K562 (cell line): ENCODE results near the gene PLEKHA1. TPM values are rescaled to one million over a fixed set of nuclear protein-coding genes. Genes with fewer than 3 reads are reported as not detected.

Experiments
- ATAC-seq: fragments of 200-7000 bp; cut with Tn5 transposase; 3 replicates; pipeline ENCODE4 v1.9.1; 2020; ENCODE audit warnings: moderate library complexity
- BruUV-seq: library from RNA; stranded (reverse); fragments of 400-500 nt; replicated peaks from 2 replicates; lab custom pipeline; 2021; lab: Mats Ljungman, UMichigan
- CTCF ChIA-PET: fragments of 300-600 bp; formaldehyde crosslinking; extraction: SDS; loops from one replicate; lab custom pipeline; 2021; ENCODE audit warnings: low intra/inter-chr PET ratio; lab: Yijun Ruan, JAX
- POLR2A ChIA-PET: fragments of 300-600, 350-650 bp; sonication (Branson Sonifier 250); formaldehyde crosslinking; extraction: SDS; loops from one replicate; lab custom pipeline; 2021; ENCODE audit warnings: antibody characterized with exemption, inconsistent platforms; lab: Yijun Ruan, JAX
- DNase-seq, 4 experiments: peaks; one replicate each; pipeline versions ENCODE4 v3.0.0 to v3.0.0-alpha.2; 2011 to 2018; ENCODE audit warnings: low spot score in 3 of 4, mixed read lengths in 3 of 4; ENCODE audit errors: extremely low read depth in 1 of 4
- FAIRE-seq: peaks from 2 replicates; lab custom pipeline; 2011; peaks lifted over from hg19 to GRCh38; lab: Jason Lieb, UNC
- H2AFZ ChIP-seq: 2 replicates; pipeline ENCODE4 v1.6.0; 2011; ENCODE audit warnings: low read depth, low read length, control low read depth, inconsistent platforms
- H3K27ac ChIP-seq: fragments of 200-600 bp; 3 replicates; pipeline ENCODE4 v1.8.0; 2011; ENCODE audit warnings: low read depth, mild to moderate bottlenecking, control low read depth, inconsistent platforms, low read length, moderate library complexity, mixed read lengths; ENCODE audit errors: extremely low read depth
- H3K27me3 ChIP-seq, 2 experiments: fragments of 300-600 bp in 1 of 2; 2 replicates in 1 of 2; 3 replicates in 1 of 2; pipeline versions ENCODE4 v1.6.0 to v1.8.0; 2011; ENCODE audit warnings: inconsistent platforms in 2 of 2, low read length in 2 of 2, mild to moderate bottlenecking in 1 of 2, mixed read lengths in 1 of 2, moderate library complexity in 1 of 2; ENCODE audit not compliant: control insufficient read depth in 2 of 2, insufficient read depth in 2 of 2
- H3K36me3 ChIP-seq: fragments of 300-600 bp; 3 replicates; pipeline ENCODE4 v1.8.0; 2011; ENCODE audit warnings: mild to moderate bottlenecking, low read length, inconsistent platforms; ENCODE audit not compliant: control insufficient read depth, insufficient read depth
- H3K4me1 ChIP-seq, 2 experiments: fragments of 200-600 bp in 1 of 2; replicated peaks in 1 of 2; 2 replicates in 1 of 2; 3 replicates in 1 of 2; pipeline versions ENCODE4 v1.5.1 to v1.8.0; 2011; ENCODE audit warnings: inconsistent platforms in 2 of 2, low read length in 2 of 2, mild to moderate bottlenecking in 1 of 2, mixed read lengths in 1 of 2, moderate library complexity in 1 of 2; ENCODE audit not compliant: control insufficient read depth in 2 of 2, insufficient read depth in 2 of 2
- H3K4me2 ChIP-seq: 2 replicates; pipeline ENCODE4 v1.6.1; 2011; ENCODE audit warnings: low read length, control low read depth, inconsistent platforms, mixed read lengths; ENCODE audit not compliant: insufficient read depth
- H3K4me3 ChIP-seq: fragments of 200-600 bp; sonication (generic), shearing (Covaris generic); 2 replicates; pipeline ENCODE4 v1.5.1; 2016; ENCODE audit warnings: control low read depth, inconsistent platforms
- H3K79me2 ChIP-seq: fragments of 200-600 bp; 3 replicates; pipeline ENCODE4 v1.8.0; 2011; ENCODE audit warnings: low read length, inconsistent platforms; ENCODE audit not compliant: control insufficient read depth, insufficient read depth
- H3K9ac ChIP-seq, 2 experiments: 2 replicates each; pipeline versions ENCODE4 v1.6.0 to v1.6.1; 2011; ENCODE audit warnings: low read depth in 2 of 2, low read length in 2 of 2, control low read depth in 1 of 2, inconsistent platforms in 1 of 2, mild to moderate bottlenecking in 1 of 2, mixed read lengths in 1 of 2; ENCODE audit not compliant: insufficient read depth in 1 of 2
- H3K9me1 ChIP-seq: one replicate; pipeline ENCODE4 v1.6.0; 2011; ENCODE audit warnings: inconsistent platforms, mild to moderate bottlenecking, low read length, moderate library complexity; ENCODE audit not compliant: control insufficient read depth, insufficient read depth
- H3K9me3 ChIP-seq: replicated peaks from 2 replicates; pipeline ENCODE4 v1.5.1; 2011; ENCODE audit warnings: low read depth, low read length, inconsistent platforms; ENCODE audit not compliant: control insufficient read depth, insufficient read depth
- H4K20me1 ChIP-seq: replicated peaks from 2 replicates; pipeline ENCODE4 v1.6.1; 2011; ENCODE audit warnings: low read length, inconsistent platforms, mixed read lengths; ENCODE audit not compliant: control insufficient read depth, insufficient read depth
- CREM ChIP-seq: IDR thresholded peaks from 2 replicates; pipeline ENCODE4 v1.6.1; 2014; ENCODE audit warnings: antibody characterized with exemption, low read depth
- ELF1 ChIP-seq: fragments of 200-800 bp; sonication (Bioruptor generic); IDR thresholded peaks from 2 replicates; pipeline ENCODE4 v1.6.1; 2016; ENCODE audit warnings: missing genetic modification characterization, missing compliant biosample characterization
- ETV5 ChIP-seq: sonication (generic); formaldehyde crosslinking; IDR thresholded peaks from 2 replicates; pipeline ENCODE4 v1.4.0; 2020; ENCODE audit warnings: low read depth, mild to moderate bottlenecking, missing genetic modification reagents
- GTF2B ChIP-seq: IDR thresholded peaks from 2 replicates; pipeline ENCODE4 v1.6.1; 2011; ENCODE audit not compliant: insufficient read length; ENCODE audit errors: extremely low read depth
- HOMEZ ChIP-seq: fragments of 250-450 bp; sonication (Bioruptor Pico); IDR thresholded peaks from 2 replicates; pipeline ENCODE4 v1.4.0; 2020; ENCODE audit warnings: mild to moderate bottlenecking, moderate library complexity
- NR4A1 ChIP-seq, 2 experiments: fragments of 250-450 bp in 1 of 2; fragments of 450-650 bp in 1 of 2; sonication (Bioruptor Pico) in 1 of 2; IDR thresholded peaks; 2 replicates each; pipeline versions ENCODE4 v1.4.0 to v1.6.1; 2016 to 2020; ENCODE audit warnings: mild to moderate bottlenecking in 2 of 2, missing compliant biosample characterization in 1 of 2, missing genetic modification characterization in 1 of 2, moderate library complexity in 1 of 2
- ZNF263 ChIP-seq: sonication (generic); formaldehyde crosslinking; IDR thresholded peaks from 2 replicates; pipeline ENCODE4 v1.8.0; 2022; ENCODE audit warnings: mild to moderate bottlenecking, missing genetic modification reagents, borderline replicate concordance
- WGBS: fragments of 100-300 bp; shearing (Covaris generic); methylation state at CpG from one replicate; pipeline ENCODE4 v1.1.6; 2016; ENCODE audit warnings: low coverage, mixed read lengths; ENCODE audit not compliant: insufficient coverage; ENCODE audit errors: missing lambda C conversion rate; 5-methylcytosine and 5-hydroxymethylcytosine counted together
- in situ Hi-C: fragments of 300-500 bp; cut with MboI; formaldehyde crosslinking; loops from 4 replicates; pipeline ENCODE4 v1.15.0; 2018; ENCODE audit warnings: inconsistent platforms, mixed read lengths
- intact Hi-C: fragments of 100-400 bp; cut with micrococcal nuclease; formaldehyde crosslinking; loops from 2 replicates; pipeline ENCODE4 v1.14.2; 2022
- polyA plus RNA-seq, 8 experiments: library from polyadenylated mRNA; depleted of rRNA in 4 of 8; stranded (reverse) in 5 of 8; unstranded in 3 of 8; fragments of >200 nt; fragmentation: Nextera tagmentation in 2 of 8; fragmentation: Illumina TruSeq in 1 of 8; extraction: Ambion mirVana in 2 of 8; extraction: Trizol in 1 of 8; gene quantifications; 2 replicates each; pipeline versions ENCODE4 v1.2.1 to v1.2.3, GENCODE V29; 2011 to 2014; ENCODE audit warnings: inconsistent platforms in 1 of 8, missing spikeins in 1 of 8
- total RNA-seq, 7 experiments: library from RNA; depleted of rRNA in 6 of 7; stranded (reverse); fragments of >200 nt in 6 of 7; fragmentation: Illumina TruSeq in 2 of 7; extraction: Trizol in 2 of 7; gene quantifications; 2 replicates each; pipeline versions ENCODE4 v1.2.1 to v1.2.3, GENCODE V29; 2011 to 2021; ENCODE audit warnings: low replicate concordance in 1 of 7

Gene PLEKHA1
- total and polyA plus RNA-seq, 9 of the 15 experiments (the other 6 are each of a cell fraction or from before 2014, with no cell fraction given): 0.05 to 4.7 (median 1.0) TPM

GRCh38 chr10:122347170-122347841 lies 27.2 kb upstream of the PLEKHA1 start:
- FAIRE-seq (no peak), DNase-seq (no peak), ATAC-seq (no peak)
- no peak overlapping the region for H3K27ac ChIP-seq
- no TSS peak for BruUV-seq
- no peaks in the 10 kb centered on the region for H3K9me1 ChIP-seq
- ChIA-PET CTCF (no interaction called here), POLR2A (no interaction called here)
- H3K4me1 ChIP-seq: no peaks in the 10 kb centered on the region
- no peaks in the 10 kb centered on the region for H4K20me1 ChIP-seq
- TF ChIP-seq ELF1 (tag) (no peak), GTF2B (no peak), NR4A1 (CRISPR knock-in tag; IDR thresholded peaks at IDR 0.05) (no peak), NR4A1 (tag; IDR thresholded peaks at IDR 0.05) (no peak), HOMEZ (CRISPR knock-in tag) (no peak), ZNF263 (no peak), ETV5 (CRISPR knock-in tag) (no peak), CREM (no peak)
- H3K79me2 ChIP-seq: no peaks in the 10 kb centered on the region
- intact Hi-C loops: loop anchor here (10.0 kb wide), 1 partner anchor 217 kb away; the partner anchor contains the start of gene DMBT1
- no peak overlapping the region for H3K9ac ChIP-seq
- H3K9me3 ChIP-seq: no peaks in the 10 kb centered on the region
- H3K27me3 ChIP-seq: peaks cover 0 to 9% of the 10 kb centered on the region in 2 experiments; a peak in 4 of 5 replicates
- in situ Hi-C loops: no loop called here
- H3K36me3 ChIP-seq: no peaks in the 10 kb centered on the region
- no peak overlapping the region for H3K4me3 ChIP-seq
- 4% methylated on average over 8 of the region's 8 CpGs for WGBS
- no peak overlapping the region for H3K4me2 ChIP-seq
- no peak overlapping the region for H2AFZ ChIP-seq
